Measurements from ENCODE around the gene CCDC28B.
A peak's percentile ranks its signal among the peaks of the same experiment; 100 is the strongest.

CCDC28B gene

DNA sequence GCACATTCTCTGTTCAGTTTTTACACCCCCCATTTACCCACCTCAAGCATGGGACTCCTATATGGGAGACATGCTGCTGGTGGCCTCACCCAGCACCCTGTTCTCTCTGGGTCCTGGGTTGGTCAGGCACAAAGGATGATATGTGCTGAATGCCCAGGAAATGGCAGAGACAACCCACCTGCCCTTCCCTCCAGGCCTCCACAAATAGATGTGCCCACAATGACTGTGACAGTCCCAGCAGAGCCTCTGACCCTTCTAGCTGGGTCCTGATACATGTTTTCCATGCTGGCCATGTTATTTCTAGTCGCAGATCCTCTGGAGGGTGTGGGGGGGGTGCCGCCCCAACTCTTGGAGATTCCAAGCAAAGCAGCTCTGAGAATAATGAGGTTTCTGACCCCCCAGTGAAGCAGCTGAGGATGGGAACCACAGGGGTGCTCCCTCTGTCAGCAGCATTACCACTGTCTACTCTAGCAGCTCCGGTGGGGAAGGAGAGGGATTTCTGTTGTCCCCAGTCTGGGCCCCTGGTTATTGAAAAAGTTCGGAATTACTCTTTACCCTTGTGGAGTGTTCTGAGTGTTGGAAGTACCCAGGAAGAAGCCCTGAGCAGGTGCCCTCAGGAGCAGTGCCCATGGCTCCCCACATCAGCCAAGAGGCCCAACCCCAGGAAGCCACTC, 1.2 kb upstream of the CCDC28B start:
- TF ChIP-seq, protein P1, sequence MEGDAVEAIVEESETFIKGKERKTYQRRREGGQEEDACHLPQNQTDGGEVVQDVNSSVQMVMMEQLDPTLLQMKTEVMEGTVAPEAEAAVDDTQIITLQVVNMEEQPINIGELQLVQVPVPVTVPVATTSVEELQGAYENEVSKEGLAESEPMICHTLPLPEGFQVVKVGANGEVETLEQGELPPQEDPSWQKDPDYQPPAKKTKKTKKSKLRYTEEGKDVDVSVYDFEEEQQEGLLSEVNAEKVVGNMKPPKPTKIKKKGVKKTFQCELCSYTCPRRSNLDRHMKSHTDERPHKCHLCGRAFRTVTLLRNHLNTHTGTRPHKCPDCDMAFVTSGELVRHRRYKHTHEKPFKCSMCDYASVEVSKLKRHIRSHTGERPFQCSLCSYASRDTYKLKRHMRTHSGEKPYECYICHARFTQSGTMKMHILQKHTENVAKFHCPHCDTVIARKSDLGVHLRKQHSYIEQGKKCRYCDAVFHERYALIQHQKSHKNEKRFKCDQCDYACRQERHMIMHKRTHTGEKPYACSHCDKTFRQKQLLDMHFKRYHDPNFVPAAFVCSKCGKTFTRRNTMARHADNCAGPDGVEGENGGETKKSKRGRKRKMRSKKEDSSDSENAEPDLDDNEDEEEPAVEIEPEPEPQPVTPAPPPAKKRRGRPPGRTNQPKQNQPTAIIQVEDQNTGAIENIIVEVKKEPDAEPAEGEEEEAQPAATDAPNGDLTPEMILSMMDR (IDR thresholded peaks at IDR 0.05; ENCODE audit: borderline replicate concordance, insufficient read depth, low read depth, low read length): no peak
- H3K4me3 ChIP-seq (ENCODE audit: low read depth, low read length): no peak overlapping the region

DNA sequence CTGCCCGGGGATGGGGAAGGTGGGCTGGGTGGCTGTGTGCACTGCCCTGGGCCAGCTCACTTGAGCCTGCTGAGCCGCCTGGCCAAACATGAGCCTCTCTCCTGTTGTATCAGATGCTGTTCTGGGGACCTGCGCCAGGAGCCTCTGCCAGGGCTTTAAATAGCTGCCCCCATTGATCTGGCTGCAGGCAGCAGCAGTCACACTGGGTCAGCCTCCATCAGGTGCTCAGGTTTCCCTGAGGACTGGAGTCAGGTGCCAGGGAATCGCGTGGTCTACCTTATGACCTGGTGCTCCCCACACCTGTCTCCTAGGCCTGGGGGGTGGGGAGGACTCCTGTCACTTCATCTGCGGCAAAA, 700 bp upstream of the CCDC28B start:
- TF ChIP-seq, protein P1 (IDR thresholded peaks at IDR 0.05; ENCODE audit: borderline replicate concordance, insufficient read depth, low read depth, low read length): no peak
- H3K4me3 ChIP-seq (ENCODE audit: low read depth, low read length): peak overlapping the region; percentile 68

DNA sequence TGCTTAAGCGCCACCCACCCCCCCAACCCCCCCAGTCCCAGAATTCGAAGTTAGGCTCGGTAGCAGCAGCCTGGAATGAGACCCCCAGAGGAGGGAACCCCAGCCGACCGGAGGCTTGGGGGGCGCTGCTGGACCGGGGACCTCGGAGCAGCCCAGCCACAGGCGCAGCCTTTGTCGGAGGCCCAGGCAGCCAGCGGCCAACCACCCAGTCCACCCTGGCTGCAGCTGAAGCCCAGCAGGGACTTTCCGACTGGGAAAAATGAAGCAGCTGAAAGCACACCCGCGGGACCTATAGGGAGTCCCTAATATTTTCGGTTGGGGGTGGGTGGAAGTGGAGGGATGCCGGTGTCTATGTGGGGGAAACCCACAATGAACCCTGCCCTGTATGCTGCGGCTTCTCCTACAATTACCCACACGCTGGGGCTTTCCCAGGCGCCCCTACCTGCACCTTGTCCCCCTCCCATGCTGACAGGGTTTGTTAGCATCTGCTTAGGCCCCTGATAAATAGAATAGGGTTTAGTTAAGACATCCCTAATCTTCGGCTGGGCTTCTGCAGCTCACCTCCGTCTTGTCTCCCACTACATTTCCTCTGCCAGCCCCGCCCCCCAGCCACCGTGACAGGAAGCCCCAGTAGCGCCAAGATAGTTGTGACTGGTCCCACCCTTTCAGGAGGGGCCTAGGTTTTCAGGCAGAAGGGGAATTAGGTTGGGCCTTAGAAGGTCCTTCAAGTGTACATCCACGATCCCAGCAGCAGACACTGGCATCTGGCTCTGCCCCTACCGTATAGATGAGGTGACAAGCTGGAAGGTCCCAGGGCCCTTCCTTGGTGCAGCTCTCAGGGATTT, 838 bp downstream of the CCDC28B start:
- TF ChIP-seq, protein P1 (IDR thresholded peaks at IDR 0.05; ENCODE audit: borderline replicate concordance, insufficient read depth, low read depth, low read length): 0 out of 2 replicates have a peak, but pooled peaks have one; percentile 4
- H3K4me3 ChIP-seq (ENCODE audit: low read depth, low read length): peak overlapping the region; percentile 68

DNA sequence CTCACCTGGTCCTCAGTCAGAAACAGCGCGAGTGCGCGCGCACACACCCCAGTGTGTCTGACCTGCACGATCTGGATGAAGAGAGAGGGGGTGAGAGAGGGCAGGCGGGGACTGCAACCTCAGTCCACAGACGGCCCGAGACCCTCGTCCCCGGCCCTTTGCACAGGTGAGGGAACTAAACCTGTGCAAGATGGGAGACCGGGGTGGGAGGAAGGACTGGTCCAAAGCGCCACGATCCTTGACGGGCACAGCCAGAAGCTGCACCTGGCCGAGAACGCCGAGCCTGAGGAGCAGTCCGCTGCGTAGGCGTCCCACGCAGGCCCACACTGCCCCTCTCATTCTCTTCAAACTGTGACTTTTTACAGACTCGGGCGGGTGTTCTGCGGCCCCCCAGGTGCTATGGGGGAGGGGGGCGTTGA, 4.6 kb downstream of the CCDC28B start:
- TF ChIP-seq, protein P1 (IDR thresholded peaks at IDR 0.05; ENCODE audit: borderline replicate concordance, insufficient read depth, low read depth, low read length): no peak
- H3K4me3 ChIP-seq (ENCODE audit: low read depth, low read length): peak overlapping the region; percentile 83

DNA sequence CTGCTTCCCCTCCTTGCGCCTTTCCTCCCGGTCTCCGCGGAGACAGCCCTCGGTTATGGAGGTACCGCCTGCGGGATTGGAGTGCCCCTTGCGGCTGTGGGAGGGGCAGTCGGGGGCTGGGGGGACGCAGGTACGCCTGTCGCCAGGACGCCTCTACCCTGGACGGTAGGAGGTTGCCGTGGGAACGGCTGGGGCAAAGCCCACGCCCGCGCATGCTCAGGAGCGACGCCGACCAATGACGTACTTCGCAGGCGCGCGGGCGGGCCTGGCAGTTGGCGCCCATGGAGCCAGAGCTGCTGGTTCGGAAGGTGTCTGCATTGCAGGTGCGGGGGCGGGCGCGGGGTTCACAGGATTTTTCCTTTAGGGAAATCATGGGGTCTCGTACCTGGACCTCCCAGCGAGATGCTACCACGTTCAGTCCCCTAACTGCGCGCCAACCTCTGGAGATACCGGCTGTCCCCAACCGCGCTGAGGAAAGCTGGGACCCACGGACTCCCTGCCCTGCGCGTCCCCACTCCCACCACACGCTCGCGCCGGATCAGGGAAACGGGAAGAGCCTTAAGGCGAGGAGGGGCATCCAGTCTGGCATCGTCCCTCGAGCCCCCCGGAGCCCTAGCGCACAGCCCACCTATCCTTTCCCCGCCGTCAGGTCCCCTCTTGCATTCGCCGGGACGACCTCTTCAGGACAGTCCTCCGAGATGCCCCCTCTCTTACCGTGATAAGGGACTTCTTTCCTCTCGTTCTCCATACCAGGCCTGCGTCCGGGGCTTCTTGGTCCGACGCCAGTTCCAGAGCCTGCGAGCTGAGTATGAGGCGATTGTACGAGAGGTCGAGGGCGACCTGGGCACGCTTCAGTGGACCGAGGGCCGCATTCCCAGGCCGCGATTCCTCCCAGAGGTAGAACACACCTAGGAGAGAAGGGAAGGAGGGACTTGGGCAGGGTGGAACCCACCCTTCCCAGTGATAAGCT, 5.3 kb downstream of the CCDC28B start, which contains the start of gene IQCC:
IQCC (plus strand) TSS at position 271 of the 970 bp plus-strand sequence; CDS start at position 282, 11 bp downstream.
- TF ChIP-seq, protein P1 (IDR thresholded peaks at IDR 0.05; ENCODE audit: borderline replicate concordance, insufficient read depth, low read depth, low read length): no peak
- H3K4me3 ChIP-seq (ENCODE audit: low read depth, low read length): peak within 1 kb of the TSS; percentile 83

DNA sequence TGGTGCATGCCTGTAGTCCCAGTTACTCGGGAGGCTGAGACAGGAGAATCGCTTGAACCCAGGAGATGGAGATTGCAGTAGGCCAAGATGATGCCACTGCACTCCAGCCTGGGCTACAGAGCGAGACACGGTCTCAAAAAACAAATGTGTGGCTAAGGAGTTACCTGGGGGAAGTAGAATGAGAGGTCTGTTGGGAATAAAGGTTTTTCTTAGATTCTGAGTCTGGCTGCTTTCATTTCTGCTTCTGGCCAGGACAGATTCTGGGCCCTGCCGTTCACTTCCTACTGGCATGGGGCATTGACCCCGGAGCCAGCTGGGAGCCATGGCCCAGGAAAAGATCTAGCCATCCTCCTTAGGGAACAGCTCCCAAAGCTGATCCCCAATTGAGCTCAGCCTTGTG, 8.1 kb downstream of the CCDC28B start:
- TF ChIP-seq, protein P1 (IDR thresholded peaks at IDR 0.05; ENCODE audit: borderline replicate concordance, insufficient read depth, low read depth, low read length): no peak
- H3K4me3 ChIP-seq (ENCODE audit: low read depth, low read length): no peak overlapping the region
